ENCODE results near the gene POLR2B. TPM values are rescaled to one million over a fixed set of nuclear protein-coding genes. Genes with fewer than 3 reads are reported as not detected.

The POLR2B gene
- total and polyA plus RNA-seq, 2 of the 4 experiments (the other 2 are of a cell fraction) = 74.0 to 106 TPM

DNA sequence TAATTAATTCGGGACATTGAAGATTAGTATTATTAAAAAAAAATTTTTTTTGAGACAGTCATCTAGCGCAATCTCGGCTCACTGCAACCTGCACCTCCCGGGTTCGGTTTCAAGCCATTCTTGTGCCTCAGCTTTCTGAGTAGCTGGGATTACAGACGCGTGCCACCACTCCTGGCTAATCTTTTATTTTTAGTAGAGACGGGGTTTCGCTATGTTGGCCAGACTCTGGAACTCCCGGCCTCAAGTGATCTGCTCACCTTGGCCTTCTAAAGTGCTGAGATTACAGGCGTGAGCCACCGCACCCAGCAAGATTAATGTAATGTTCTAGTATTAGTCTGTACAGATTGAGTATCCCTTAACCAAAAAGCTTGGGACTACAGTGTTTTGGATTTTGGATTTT lies 38.3 kb upstream of the POLR2B start:
- Histone ChIP-seq H2BK120ac (ENCODE audit: low read depth, low read length) (no peak overlapping the region), H4K91ac (ENCODE audit: insufficient read depth, low read depth, low read length) (no peak overlapping the region), H3K18ac (ENCODE audit: low read depth, low read length) (no peak overlapping the region), H3K9ac (ENCODE audit: low read depth, low read length) (no peak overlapping the region), H3K9me1 (ENCODE audit: insufficient read depth, low read length) (peaks cover 3% of the 10 kb centered on the region; the same call in 1 of the 2 replicates), H3K4me2 (ENCODE audit: low read depth, low read length) (no peak overlapping the region), H3K4ac (ENCODE audit: low read depth, low read length) (no peak overlapping the region), H3K14ac (replicated peaks; ENCODE audit: low read depth, low read length) (no peak overlapping the region), H3K27ac (ENCODE audit: insufficient read depth, low read length) (no peak overlapping the region), H3K56ac (ENCODE audit: extremely low read depth, insufficient read depth, low read length) (no peak overlapping the region), H2BK20ac (ENCODE audit: low read depth, low read length) (no peak overlapping the region), H2BK5ac (ENCODE audit: low read depth, low read length, poor library complexity, severe bottlenecking) (no peak overlapping the region), H2AFZ (replicated peaks; ENCODE audit: low read length, poor library complexity) (no peak overlapping the region), H2AK9ac (replicated peaks; ENCODE audit: low read depth, low read length, poor library complexity) (no peak overlapping the region), H3K36me3 (ENCODE audit: control insufficient read depth, insufficient read depth, low read length) (peaks cover 6% of the 10 kb centered on the region; the same call in 1 of the 2 replicates), H2AK5ac (ENCODE audit: low read depth, low read length) (no peak overlapping the region), H3K9me3 (ENCODE audit: control insufficient read depth, insufficient read depth, low read length) (no peaks in the 10 kb centered on the region), H4K5ac (ENCODE audit: low read depth, low read length) (no peak overlapping the region), H3K27me3 (ENCODE audit: control insufficient read depth, insufficient read depth, low read length) (no peaks in the 10 kb centered on the region), H3K79me1 (ENCODE audit: low read depth in 1 of 2, low read length in 2 of 2) (peaks cover 12 to 25% of the 10 kb centered on the region in 2 experiments; a peak in 2 of 4 replicates), H3K4me3 (ENCODE audit: insufficient read depth, low read depth, low read length) (no peak overlapping the region), H3K23ac (ENCODE audit: low read depth, low read length) (no peak overlapping the region), H4K20me1 (ENCODE audit: insufficient read depth, low read length) (no peaks in the 10 kb centered on the region), H4K8ac (ENCODE audit: low read depth in 2 of 2, low read length in 2 of 2) (no peak overlapping the region), H2BK15ac (ENCODE audit: low read depth, low read length) (no peak overlapping the region), H3K4me1 (ENCODE audit: control insufficient read depth, insufficient read depth, low read length) (peaks cover 2% of the 10 kb centered on the region; the same call in 1 of the 2 replicates)
- WGBS, 2 experiments (ENCODE audit: extremely low coverage in 2 of 2, insufficient read length in 1 of 2) = 100% methylated on average over 3 of the region's 12 CpGs; no CpG with 5 or more reads in 1 of the 2 experiments
- no peak for TF ChIP-seq MXI1 (IDR thresholded peaks at IDR 0.05; ENCODE audit: borderline replicate concordance, low read depth, low read length)
- no peak for TF ChIP-seq CHD1 (IDR thresholded peaks at IDR 0.05; ENCODE audit: low read depth, low read length)
- no peak for TF ChIP-seq SMC3 (IDR thresholded peaks at IDR 0.05; ENCODE audit: low read depth, low read length)
- no peak for TF ChIP-seq NFE2L2 (IDR thresholded peaks at IDR 0.05; ENCODE audit: low read depth, low read length)
- TF ChIP-seq RCOR1 (IDR thresholded peaks at IDR 0.05; ENCODE audit: insufficient replicate concordance, low read length) = no peak
- no peak for TF ChIP-seq MAFK (IDR thresholded peaks at IDR 0.05; ENCODE audit: low read depth, low read length)
- no peak for TF ChIP-seq BHLHE40 (IDR thresholded peaks at IDR 0.05; ENCODE audit: low read depth, low read length)
- TF ChIP-seq RAD21 (IDR thresholded peaks at IDR 0.05; ENCODE audit: low read length) = no peak
- TF ChIP-seq MAZ (IDR thresholded peaks at IDR 0.05; ENCODE audit: borderline replicate concordance, low read depth, low read length) = no peak
- TF ChIP-seq POLR2A (IDR thresholded peaks at IDR 0.05; ENCODE audit: low read depth, low read length) = no peak
- TF ChIP-seq, protein P1, sequence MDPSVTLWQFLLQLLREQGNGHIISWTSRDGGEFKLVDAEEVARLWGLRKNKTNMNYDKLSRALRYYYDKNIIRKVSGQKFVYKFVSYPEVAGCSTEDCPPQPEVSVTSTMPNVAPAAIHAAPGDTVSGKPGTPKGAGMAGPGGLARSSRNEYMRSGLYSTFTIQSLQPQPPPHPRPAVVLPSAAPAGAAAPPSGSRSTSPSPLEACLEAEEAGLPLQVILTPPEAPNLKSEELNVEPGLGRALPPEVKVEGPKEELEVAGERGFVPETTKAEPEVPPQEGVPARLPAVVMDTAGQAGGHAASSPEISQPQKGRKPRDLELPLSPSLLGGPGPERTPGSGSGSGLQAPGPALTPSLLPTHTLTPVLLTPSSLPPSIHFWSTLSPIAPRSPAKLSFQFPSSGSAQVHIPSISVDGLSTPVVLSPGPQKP (IDR thresholded peaks at IDR 0.05; ENCODE audit: borderline replicate concordance, low read depth, low read length) = no peak
- no peak for TF ChIP-seq CEBPB (IDR thresholded peaks at IDR 0.05; ENCODE audit: low read depth, low read length)
- TF ChIP-seq, protein P2, sequence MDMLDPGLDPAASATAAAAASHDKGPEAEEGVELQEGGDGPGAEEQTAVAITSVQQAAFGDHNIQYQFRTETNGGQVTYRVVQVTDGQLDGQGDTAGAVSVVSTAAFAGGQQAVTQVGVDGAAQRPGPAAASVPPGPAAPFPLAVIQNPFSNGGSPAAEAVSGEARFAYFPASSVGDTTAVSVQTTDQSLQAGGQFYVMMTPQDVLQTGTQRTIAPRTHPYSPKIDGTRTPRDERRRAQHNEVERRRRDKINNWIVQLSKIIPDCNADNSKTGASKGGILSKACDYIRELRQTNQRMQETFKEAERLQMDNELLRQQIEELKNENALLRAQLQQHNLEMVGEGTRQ (IDR thresholded peaks at IDR 0.05; ENCODE audit: low read depth, low read length) = no peak
- no peak for TF ChIP-seq FOS (IDR thresholded peaks at IDR 0.05; ENCODE audit: low read depth, low read length)
- TF ChIP-seq, protein P3, sequence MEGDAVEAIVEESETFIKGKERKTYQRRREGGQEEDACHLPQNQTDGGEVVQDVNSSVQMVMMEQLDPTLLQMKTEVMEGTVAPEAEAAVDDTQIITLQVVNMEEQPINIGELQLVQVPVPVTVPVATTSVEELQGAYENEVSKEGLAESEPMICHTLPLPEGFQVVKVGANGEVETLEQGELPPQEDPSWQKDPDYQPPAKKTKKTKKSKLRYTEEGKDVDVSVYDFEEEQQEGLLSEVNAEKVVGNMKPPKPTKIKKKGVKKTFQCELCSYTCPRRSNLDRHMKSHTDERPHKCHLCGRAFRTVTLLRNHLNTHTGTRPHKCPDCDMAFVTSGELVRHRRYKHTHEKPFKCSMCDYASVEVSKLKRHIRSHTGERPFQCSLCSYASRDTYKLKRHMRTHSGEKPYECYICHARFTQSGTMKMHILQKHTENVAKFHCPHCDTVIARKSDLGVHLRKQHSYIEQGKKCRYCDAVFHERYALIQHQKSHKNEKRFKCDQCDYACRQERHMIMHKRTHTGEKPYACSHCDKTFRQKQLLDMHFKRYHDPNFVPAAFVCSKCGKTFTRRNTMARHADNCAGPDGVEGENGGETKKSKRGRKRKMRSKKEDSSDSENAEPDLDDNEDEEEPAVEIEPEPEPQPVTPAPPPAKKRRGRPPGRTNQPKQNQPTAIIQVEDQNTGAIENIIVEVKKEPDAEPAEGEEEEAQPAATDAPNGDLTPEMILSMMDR (conservative IDR thresholded peaks at IDR 0.05; ENCODE audit: low read depth, low read length) = no peak
- no peak for TF ChIP-seq RFX5 (IDR thresholded peaks at IDR 0.05; ENCODE audit: low read depth, low read length)
- ChIA-PET POLR2A (ENCODE audit: unreplicated experiment) (no interaction called here), CTCF (no interaction called here)
- DNase-seq = no peak
- no peak for ATAC-seq (ENCODE audit: low read depth)
- in situ Hi-C loops (cut with MboI; ENCODE audit: low sequenced_read_pairs) = no loop called here
- intact Hi-C loops (cut with micrococcal nuclease) = no loop called here
- dilution Hi-C loops (cut with HindIII; ENCODE audit: low sequenced_read_pairs, unreplicated experiment) = no loop called here
- BruUV-seq (replicated peaks) = no TSS peak

Data from IMR-90 (cell line).